ENCODE measurements around the gene CCDC116.

DNA sequence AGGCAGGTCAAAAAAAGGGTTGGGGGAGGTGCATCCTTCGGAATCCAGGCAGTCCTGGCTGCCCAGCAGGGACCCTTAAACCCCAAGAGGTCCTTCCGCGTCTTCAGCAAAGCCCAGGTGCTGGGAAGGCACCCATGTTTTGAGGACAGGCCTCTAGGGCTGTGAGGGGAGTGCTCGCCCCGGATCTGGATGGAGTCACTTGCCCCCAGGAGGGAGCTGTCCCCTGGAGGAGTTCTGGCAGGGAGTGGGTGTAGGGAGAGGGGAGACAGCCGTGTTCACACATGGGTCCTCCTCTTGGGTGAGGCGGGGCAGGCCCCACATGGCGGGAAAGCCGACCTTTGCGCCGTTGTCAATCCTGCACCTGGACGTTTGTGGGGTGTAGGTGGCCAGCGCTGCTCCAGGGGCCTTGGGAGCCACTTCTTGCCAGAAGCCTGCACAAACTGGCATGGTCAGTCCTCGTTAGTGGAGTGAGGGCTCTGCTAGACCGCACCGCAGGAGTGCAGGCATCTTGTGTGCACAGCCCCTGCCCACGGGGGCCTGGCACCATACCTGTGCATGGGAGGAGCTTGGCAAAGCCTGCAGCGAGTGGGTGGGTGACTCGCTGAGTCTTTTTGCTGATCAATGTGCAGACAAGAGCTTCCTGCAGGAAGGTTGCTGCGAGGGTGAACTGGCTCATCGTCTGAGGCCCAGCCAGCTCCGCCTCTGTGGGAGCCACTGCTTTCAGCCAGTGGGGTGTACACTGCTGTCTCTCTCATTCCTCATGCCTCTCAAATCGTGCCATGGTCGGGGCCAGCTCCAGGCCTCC lies 49.2 kb downstream of the CCDC116 start:
- TF ChIP-seq EZH2 (IDR thresholded peaks at IDR 0.05; ENCODE audit: insufficient read depth, poor library complexity, severe bottlenecking), result no peak
- no peak for TF ChIP-seq EZH2phosphoT487 (IDR thresholded peaks at IDR 0.05; ENCODE audit: insufficient read depth, low read depth)
